Measurements from ENCODE around the gene GRPEL2. TPM values are rescaled to one million over a fixed set of nuclear protein-coding genes. Genes with fewer than 3 reads are reported as not detected.

GRPEL2 gene
- total RNA-seq, 4 donors from 2014 or later = 9.3 to 20.4 (median 13.3) TPM

DNA sequence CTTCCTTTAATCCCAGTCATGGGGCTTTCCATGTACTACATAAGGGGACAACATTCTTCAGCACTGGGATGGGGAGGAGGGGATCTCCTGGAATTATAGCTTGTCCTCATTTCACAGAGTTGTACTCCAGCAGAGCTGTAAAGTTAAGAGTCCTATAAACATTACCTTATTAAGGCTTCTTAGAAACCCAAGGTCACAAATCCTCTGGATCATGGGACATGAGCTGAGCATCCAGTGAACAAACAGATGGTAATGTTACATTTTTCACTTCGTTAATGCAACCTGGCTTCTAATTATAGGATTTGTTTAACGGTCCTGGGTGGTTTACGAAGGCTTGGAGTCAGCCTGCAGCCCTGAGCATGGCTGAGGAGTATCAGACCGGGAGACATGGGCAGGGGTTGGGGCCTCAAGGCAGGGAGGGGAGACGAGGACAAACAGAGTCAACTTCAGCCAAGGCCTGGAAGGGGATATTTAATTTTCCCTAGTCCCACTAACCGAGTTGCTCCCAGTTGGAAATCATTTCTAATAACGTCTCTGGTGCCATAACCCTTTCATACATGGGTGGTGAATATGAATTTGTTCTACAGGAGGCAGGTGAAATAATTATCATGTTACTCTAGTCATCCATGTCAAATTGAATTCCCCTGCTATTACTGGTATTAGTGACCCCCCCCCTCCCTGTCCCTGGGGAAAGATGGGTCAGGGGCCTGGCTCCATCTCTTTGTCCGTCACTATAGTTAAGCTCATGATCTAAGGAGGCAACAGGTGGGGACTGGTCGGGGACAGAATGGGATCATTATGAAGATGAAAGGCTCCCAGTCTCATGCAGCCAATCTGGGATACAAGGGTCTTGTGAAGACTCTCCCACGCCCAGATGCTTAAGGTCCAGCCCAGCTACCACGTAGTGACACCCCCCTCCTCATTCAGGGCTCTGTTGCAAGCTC lies 44.5 kb downstream of the GRPEL2 start:
- TF ChIP-seq, protein P1, sequence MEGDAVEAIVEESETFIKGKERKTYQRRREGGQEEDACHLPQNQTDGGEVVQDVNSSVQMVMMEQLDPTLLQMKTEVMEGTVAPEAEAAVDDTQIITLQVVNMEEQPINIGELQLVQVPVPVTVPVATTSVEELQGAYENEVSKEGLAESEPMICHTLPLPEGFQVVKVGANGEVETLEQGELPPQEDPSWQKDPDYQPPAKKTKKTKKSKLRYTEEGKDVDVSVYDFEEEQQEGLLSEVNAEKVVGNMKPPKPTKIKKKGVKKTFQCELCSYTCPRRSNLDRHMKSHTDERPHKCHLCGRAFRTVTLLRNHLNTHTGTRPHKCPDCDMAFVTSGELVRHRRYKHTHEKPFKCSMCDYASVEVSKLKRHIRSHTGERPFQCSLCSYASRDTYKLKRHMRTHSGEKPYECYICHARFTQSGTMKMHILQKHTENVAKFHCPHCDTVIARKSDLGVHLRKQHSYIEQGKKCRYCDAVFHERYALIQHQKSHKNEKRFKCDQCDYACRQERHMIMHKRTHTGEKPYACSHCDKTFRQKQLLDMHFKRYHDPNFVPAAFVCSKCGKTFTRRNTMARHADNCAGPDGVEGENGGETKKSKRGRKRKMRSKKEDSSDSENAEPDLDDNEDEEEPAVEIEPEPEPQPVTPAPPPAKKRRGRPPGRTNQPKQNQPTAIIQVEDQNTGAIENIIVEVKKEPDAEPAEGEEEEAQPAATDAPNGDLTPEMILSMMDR (IDR thresholded peaks at IDR 0.05; ENCODE audit: low read depth) = no peak

DNA sequence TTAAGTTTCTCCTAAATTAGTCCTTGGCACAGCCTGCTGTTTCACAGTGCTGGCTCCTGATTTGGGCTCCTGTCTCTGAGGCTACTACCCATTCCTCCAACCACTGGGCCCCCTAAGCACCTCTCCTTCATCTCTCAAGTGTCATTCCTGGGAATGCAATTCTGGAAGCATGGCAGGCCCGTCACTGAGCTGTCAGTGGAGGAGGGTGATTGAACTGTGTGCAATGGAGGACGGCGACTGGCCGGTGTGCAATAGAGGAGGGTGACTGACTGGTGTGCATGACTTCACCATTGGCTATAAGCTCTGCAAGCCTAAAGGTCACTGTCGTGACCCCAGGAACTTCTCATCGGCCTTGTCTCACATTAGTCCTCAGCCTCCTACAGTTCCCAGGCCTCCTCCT lies 46.2 kb downstream of the GRPEL2 start:
- TF ChIP-seq, protein P1 (IDR thresholded peaks at IDR 0.05; ENCODE audit: low read depth) = no peak

DNA sequence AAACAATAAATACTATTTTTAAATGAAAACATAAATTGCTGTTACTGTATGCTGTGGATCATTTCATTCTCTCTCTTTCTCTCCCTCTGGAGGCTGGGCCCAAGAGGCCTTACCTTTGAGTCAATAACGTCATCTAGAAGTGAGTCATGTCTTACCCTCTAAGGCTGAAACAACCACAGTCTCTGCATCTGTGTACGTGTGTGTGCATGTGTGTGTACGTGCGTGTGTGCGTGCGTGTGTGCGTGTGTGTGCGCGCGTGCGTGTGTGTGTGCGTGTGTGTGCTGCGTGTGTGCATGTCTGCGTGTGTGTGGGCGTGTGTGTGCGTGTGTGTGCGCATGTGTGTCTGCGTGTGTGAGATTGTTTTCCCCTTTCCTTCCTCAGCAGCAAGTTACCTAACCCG lies 47.4 kb downstream of the GRPEL2 start:
- TF ChIP-seq, protein P1 (IDR thresholded peaks at IDR 0.05; ENCODE audit: low read depth) = no peak

DNA sequence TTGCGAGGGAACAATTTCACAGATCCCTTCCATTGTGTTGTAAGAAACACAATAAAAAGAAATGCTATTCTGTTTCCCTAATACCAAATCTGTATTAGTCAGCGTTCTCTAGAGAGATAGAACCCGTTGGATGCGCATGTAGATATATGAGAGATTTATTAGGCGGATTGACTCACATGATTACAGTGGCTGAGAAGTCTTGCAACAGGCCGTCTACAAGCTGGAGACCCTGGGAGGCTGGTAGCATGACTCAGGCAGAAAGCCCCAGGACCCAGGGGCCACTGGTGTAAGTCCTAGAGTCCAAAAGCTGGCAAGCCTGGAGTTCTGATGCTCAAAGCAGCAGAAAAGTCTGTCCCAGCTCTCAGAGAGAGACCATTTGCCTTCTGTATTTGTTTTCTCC lies 52.2 kb downstream of the GRPEL2 start:
- TF ChIP-seq, protein P1 (IDR thresholded peaks at IDR 0.05; ENCODE audit: low read depth) = no peak

DNA sequence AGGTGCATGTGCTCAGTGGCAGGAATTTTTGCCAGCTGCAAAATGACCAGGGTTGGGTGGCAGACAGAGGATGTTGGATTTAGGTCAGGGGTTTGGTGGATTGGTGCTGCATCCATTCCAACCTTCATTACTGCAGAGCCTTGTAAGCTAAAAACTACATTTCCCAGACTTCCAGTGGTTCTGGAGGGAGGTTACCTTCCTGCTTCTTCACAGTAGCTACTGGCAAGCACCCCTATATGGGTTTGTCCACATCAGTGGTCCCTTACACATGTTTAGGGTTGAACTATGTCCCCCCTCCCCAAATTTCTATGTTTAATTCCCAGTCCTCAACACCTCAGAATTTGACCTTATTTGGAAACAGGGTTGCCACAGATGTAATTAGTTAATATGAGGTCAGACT lies 54.5 kb downstream of the GRPEL2 start:
- TF ChIP-seq, protein P1 (IDR thresholded peaks at IDR 0.05; ENCODE audit: low read depth) = no peak

DNA sequence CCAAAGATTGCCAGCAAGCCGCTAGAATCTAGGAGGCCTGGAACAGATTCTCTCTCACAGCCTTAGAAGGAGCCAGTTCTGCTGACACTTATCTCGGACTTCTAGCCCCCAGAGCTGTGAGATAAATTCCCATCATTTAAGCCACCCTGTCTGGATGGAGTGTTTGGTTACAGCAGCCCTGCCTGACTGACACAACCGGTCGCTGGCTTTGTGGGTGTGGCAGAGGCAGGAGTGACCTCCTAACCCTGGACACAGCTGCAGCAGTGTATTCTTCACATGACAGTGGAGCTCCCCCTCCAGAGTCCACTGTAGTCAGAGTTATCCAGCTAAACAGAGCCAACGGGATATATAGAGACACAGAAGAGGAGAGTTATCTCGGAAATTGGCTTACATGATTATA lies 55.0 kb downstream of the GRPEL2 start:
- TF ChIP-seq, protein P1 (IDR thresholded peaks at IDR 0.05; ENCODE audit: low read depth) = no peak

DNA sequence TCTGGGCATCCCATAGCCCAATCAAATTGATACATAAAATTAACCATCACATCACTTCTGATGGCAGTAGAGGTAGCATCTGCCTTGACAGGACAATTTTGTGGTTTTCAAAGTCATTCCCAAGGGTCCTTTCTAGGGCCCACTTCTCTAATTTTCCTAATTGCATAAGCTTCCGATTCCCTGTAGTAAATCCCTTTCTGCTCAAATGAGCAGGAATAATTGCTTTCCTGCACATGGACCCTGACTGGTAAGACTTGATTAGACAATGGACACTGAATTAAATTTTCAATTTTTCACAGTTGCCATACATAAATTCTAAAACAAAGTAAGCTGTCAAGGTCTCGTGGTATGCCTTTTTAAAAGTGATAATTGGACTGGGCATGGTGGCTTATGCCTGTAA lies 55.8 kb downstream of the GRPEL2 start:
- TF ChIP-seq, protein P1 (IDR thresholded peaks at IDR 0.05; ENCODE audit: low read depth) = no peak
